HG03280 (cell line): ENCODE measurements around the gene AMBN.

ENCODE experiments used
- ATAC-seq: cut with Tn5 transposase; IDR thresholded peaks from one replicate; pipeline ENCODE4 v1.9.1; 2021; ENCODE audit warnings: mild to moderate bottlenecking, moderate library complexity; ENCODE audit not compliant: unreplicated experiment

AMBN gene

GRCh38 chr4:70591955-70592582 is at the start of gene AMBN:
AMBN (plus strand) TSS chr4:70592256; CDS start chr4:70592359, 103 bp downstream.
- ATAC-seq: no peak

- ATAC-seq: no peak
Measured at GRCh38 chr4:70544279-70544868, 47.7 kb upstream of the AMBN start.

- no peak for ATAC-seq
Measured at GRCh38 chr4:70556856-70557255, 35.2 kb upstream of the AMBN start.

- ATAC-seq: no peak
Measured at GRCh38 chr4:70559211-70559830, 32.7 kb upstream of the AMBN start.

- no peak for ATAC-seq
Measured at GRCh38 chr4:70559924-70560323, 32.1 kb upstream of the AMBN start.

- no peak for ATAC-seq
Measured at GRCh38 chr4:70564033-70564432, 28.0 kb upstream of the AMBN start.

- no peak for ATAC-seq
Measured at GRCh38 chr4:70570796-70571195, 21.3 kb upstream of the AMBN start.

- no peak for ATAC-seq
Measured at GRCh38 chr4:70571772-70572171, 20.3 kb upstream of the AMBN start.

GRCh38 chr4:70575964-70576363 is 16.1 kb upstream of the AMBN start:
- ATAC-seq: no peak

- ATAC-seq: no peak
Measured at GRCh38 chr4:70577220-70577927, 14.7 kb upstream of the AMBN start.

GRCh38 chr4:70581980-70582379 is 10.1 kb upstream of the AMBN start:
- no peak for ATAC-seq

- no peak for ATAC-seq
Measured at GRCh38 chr4:70583952-70584834, 7.9 kb upstream of the AMBN start.

- ATAC-seq: no peak
Measured at GRCh38 chr4:70586841-70587240, 5.2 kb upstream of the AMBN start.

GRCh38 chr4:70589785-70590184 is 2.3 kb upstream of the AMBN start:
- peak; percentile 95 for ATAC-seq

GRCh38 chr4:70594196-70594595 is 2.1 kb downstream of the AMBN start:
- ATAC-seq: no peak

- ATAC-seq: no peak
Measured at GRCh38 chr4:70600305-70600704, 8.2 kb downstream of the AMBN start.

GRCh38 chr4:70600977-70601376 is 8.9 kb downstream of the AMBN start:
- ATAC-seq: no peak

GRCh38 chr4:70601422-70602039 is 9.5 kb downstream of the AMBN start:
- peak; percentile 94 for ATAC-seq

- ATAC-seq: no peak
Measured at GRCh38 chr4:70603856-70604255, 11.8 kb downstream of the AMBN start.

GRCh38 chr4:70606459-70606858 is 14.4 kb downstream of the AMBN start:
- no peak for ATAC-seq
